ENCODE results near the gene TRIP13.

The TRIP13 gene

GRCh38 chr5:920321-920720 is 27.6 kb downstream of the TRIP13 start:
- H3K4me2 ChIP-seq (ENCODE audit: low read length), result no peak overlapping the region
- no peaks in the 10 kb centered on the region for H3K4me1 ChIP-seq (ENCODE audit: low read length)
- no peaks in the 10 kb centered on the region for H3K27me3 ChIP-seq (ENCODE audit: low read depth, low read length)
- no peaks in the 10 kb centered on the region for H4K20me1 ChIP-seq (ENCODE audit: insufficient read depth, low read length)
- no peaks in the 10 kb centered on the region for H3K36me3 ChIP-seq (replicated peaks; ENCODE audit: low read depth, low read length)
- H3K27ac ChIP-seq (ENCODE audit: low read length), result no peak overlapping the region
- no peak overlapping the region for H3K4me3 ChIP-seq (ENCODE audit: low read length)
- H3K9ac ChIP-seq (ENCODE audit: low read length), result no peak overlapping the region
- H3K9me3 ChIP-seq (ENCODE audit: insufficient read depth, low read length), result no peaks in the 10 kb centered on the region
- no peaks in the 10 kb centered on the region for H3K79me2 ChIP-seq (ENCODE audit: low read length)
- H2AFZ ChIP-seq (ENCODE audit: low read depth, low read length), result no peak overlapping the region
- TF ChIP-seq CTCF (IDR thresholded peaks at IDR 0.05; ENCODE audit: low read depth, low read length) (no peak), EZH2phosphoT487 (IDR thresholded peaks at IDR 0.05; ENCODE audit: low read depth) (no peak)

- Histone ChIP-seq H3K27me3 (ENCODE audit: low read depth, low read length) (no peaks in the 10 kb centered on the region), H3K4me3 (ENCODE audit: low read length) (no peak overlapping the region), H4K20me1 (ENCODE audit: insufficient read depth, low read length) (no peaks in the 10 kb centered on the region), H3K79me2 (ENCODE audit: low read length) (no peaks in the 10 kb centered on the region), H3K9ac (ENCODE audit: low read length) (no peak overlapping the region), H3K27ac (ENCODE audit: low read length) (no peak overlapping the region), H3K4me1 (ENCODE audit: low read length) (no peaks in the 10 kb centered on the region), H3K4me2 (ENCODE audit: low read length) (no peak overlapping the region), H3K9me3 (ENCODE audit: insufficient read depth, low read length) (no peaks in the 10 kb centered on the region), H3K36me3 (replicated peaks; ENCODE audit: low read depth, low read length) (no peaks in the 10 kb centered on the region), H2AFZ (ENCODE audit: low read depth, low read length) (no peak overlapping the region)
- no peak for TF ChIP-seq CTCF (IDR thresholded peaks at IDR 0.05; ENCODE audit: low read depth, low read length)
- TF ChIP-seq EZH2phosphoT487 (IDR thresholded peaks at IDR 0.05; ENCODE audit: low read depth), result no peak
These were observed 29.1 kb downstream of the TRIP13 start for GRCh38 chr5:921456-922435.

GRCh38 chr5:922436-923280 is 30.0 kb downstream of the TRIP13 start:
- Histone ChIP-seq H3K9me3 (ENCODE audit: insufficient read depth, low read length) (no peaks in the 10 kb centered on the region), H2AFZ (ENCODE audit: low read depth, low read length) (no peak overlapping the region), H3K27me3 (ENCODE audit: low read depth, low read length) (no peaks in the 10 kb centered on the region), H3K9ac (ENCODE audit: low read length) (no peak overlapping the region), H4K20me1 (ENCODE audit: insufficient read depth, low read length) (no peaks in the 10 kb centered on the region), H3K27ac (ENCODE audit: low read length) (no peak overlapping the region), H3K79me2 (ENCODE audit: low read length) (no peaks in the 10 kb centered on the region), H3K4me3 (ENCODE audit: low read length) (no peak overlapping the region), H3K36me3 (replicated peaks; ENCODE audit: low read depth, low read length) (no peaks in the 10 kb centered on the region), H3K4me2 (ENCODE audit: low read length) (no peak overlapping the region), H3K4me1 (ENCODE audit: low read length) (no peaks in the 10 kb centered on the region)
- TF ChIP-seq CTCF (IDR thresholded peaks at IDR 0.05; ENCODE audit: low read depth, low read length) (no peak), EZH2phosphoT487 (IDR thresholded peaks at IDR 0.05; ENCODE audit: low read depth) (no peak)
